Measurements from ENCODE around the gene CDC20. TPM values are rescaled to one million over a fixed set of nuclear protein-coding genes. Genes with fewer than 3 reads are reported as not detected.
"Not testable (repeated sequence)": the region's sequence is repeated elsewhere in the genome, so short reads cannot be mapped to it uniquely, and the experiment has no call there.

Gene CDC20
- total and polyA plus RNA-seq, 7 experiments from 2014 or later = 0.38 to 101 (median 0.78) TPM; not detected in 2

DNA sequence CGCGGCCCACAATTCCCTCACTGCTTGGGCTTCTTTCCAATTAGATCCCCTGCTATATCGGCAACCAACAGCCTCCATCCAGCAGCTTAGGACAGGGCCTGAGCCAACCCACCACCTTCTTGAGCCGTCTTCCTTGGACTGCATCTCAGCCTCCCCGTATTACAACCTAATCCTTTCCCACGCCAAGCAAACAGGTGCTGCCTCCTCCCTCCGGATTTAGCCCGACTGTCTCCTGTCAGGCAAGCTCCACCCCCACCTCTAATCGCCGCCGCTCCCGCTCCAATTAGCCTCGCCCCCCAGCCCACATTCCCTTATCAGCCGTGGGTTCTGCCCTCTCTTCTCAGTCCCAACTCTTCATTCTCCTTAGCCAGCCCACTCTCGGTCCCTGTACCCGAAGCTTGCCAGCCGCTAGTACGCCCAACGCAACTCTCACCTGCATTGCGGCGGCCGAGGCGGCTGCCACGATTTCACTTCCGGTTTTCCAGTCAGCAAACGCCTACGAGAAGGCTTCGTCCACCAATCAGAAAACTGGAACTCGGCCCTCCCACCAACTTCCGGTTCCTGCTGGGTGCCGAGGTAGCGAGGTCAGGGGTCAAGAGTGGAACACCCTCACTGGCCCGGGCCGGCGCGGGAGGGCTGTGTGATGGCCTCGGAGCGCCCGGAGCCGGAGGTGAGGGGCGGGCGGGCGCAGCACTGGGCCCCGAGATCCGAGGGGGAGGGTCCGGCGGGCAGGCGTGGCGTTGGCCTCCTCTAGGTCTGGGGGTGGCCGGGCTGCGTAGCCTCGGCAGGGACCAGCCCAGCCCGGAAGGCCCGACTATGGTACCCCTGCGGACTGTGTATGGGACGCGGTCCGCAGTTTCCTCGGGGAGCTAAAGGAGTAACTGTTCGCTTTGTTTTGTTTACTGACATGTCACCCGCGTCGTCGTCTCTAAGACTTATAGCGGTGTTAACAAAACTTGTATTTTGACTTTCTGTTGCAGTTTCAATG, 30.8 kb downstream of the CDC20 start, which contains the start of the genes MED8 and SZT2:
MED8 (minus strand) TSS at position 475 of the 988 bp plus-strand sequence; CDS start at position 439, 36 bp downstream.
SZT2 (plus strand) TSS at position 574 of the 988 bp plus-strand sequence; CDS start at position 644, 70 bp downstream.
- Mint-ChIP-seq H3K4me1 (peaks cover 42 to 69% (median 56%) of the 10 kb centered on the region in 7 donors), H3K4me3 (peak within 1 kb of the TSS; percentile 95 to 100 (median 100)), H3K9me3 (no peaks in the 10 kb centered on the region), H3K27me3 (no peaks in the 10 kb centered on the region), H3K36me3 (peaks cover 10 to 21% (median 15%) of the 10 kb centered on the region in 5 donors), H3K27ac (peak within 1 kb of the TSS; percentile 95 to 100 (median 99))
- Histone ChIP-seq H3K9me3 (ENCODE audit: control insufficient read depth in 2 of 3, low read length in 3 of 3) (no peaks in the 10 kb centered on the region), H3K4me3 (ENCODE audit: low read length) (peak within 1 kb of the TSS; percentile 96), H3K4me1 (ENCODE audit: control insufficient read depth in 2 of 2, insufficient read depth in 2 of 2, low read length in 2 of 2) (peaks cover 20 to 21% of the 10 kb centered on the region in 2 donors), H3K36me3 (ENCODE audit: control insufficient read depth in 2 of 3, insufficient read depth in 3 of 3, low read length in 3 of 3) (peaks cover 13 to 40% (median 16%) of the 10 kb centered on the region in 3 experiments), H3K27ac (ENCODE audit: low read depth, low read length) (peak within 1 kb of the TSS; percentile 93), H3K27me3 (ENCODE audit: control insufficient read depth in 2 of 2, insufficient read depth in 2 of 2, low read length in 2 of 2) (no peaks in the 10 kb centered on the region)
- ChIA-PET CTCF (interaction anchor here (1.0 to 1.9 kb wide), 4 partner anchors 11 to 163 kb away, joined by 3 to 6 read pairs (median 4); partner anchors contain the start of gene ELOVL1), POLR2A (interaction anchor here (1.0 to 3.8 kb wide), 10 partner anchors 12 to 218 kb away, joined by 3 to 23 read pairs (median 4); partner anchors contain the start of genes CDC20, CFAP57, EBNA1BP2 and ELOVL1)
- DNase-seq (peak; percentile 75 to 91 (median 88)), ATAC-seq (peak; percentile 98)
- intact Hi-C loops (cut with micrococcal nuclease) = loop anchor here (1.0 to 10.0 kb wide), 5 partner anchors 21 to 265 kb away; partner anchors contain the start of genes CDC20 (in 2 of the 2), ELOVL1 (in 2 of the 2), KDM4A (in 2 of the 2) and CFAP57 (in 1 of the 2)

DNA sequence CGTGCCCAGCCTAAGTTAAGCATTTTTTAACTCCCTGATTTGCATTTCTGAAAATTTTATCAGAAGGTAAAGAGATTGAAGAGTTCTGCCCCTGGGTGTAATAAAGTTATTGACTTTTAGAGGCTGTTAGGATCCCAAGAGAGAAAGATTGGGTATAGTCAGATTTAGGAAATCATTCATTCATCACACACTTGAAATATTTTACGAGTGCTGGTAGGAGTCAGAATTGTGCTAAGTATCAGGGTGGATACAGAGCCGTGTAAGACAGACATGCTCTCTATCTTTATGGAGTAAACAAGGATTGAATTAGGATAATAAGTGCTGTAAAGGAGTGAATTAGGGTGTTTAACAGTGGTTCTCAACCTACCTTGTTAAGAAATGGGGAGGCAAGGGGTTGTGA, 33.9 kb downstream of the CDC20 start:
- Mint-ChIP-seq H3K9me3 (no peaks in the 10 kb centered on the region), H3K36me3 (peaks cover 0 to 11% (median 6%) of the 10 kb centered on the region in 5 donors), H3K4me1 (peaks cover 37 to 67% (median 52%) of the 10 kb centered on the region in 7 donors), H3K27ac (peak overlapping the region in 2 of 9 donors; percentile 15 to 61), H3K4me3 (peak overlapping the region in 1 of 10 donors; percentile 30), H3K27me3 (no peaks in the 10 kb centered on the region)
- no peak overlapping the region for H3K4me3 ChIP-seq (ENCODE audit: low read length)
- ATAC-seq (no peak), DNase-seq (no peak)
- ChIA-PET CTCF (interaction anchor here (0.7 kb wide), 1 partner anchor 9 kb away, joined by 3 read pairs; no protein-coding TSS in a partner anchor), POLR2A (no interaction called here)
- H3K4me1 ChIP-seq (ENCODE audit: control insufficient read depth in 2 of 2, insufficient read depth in 2 of 2, low read length in 2 of 2) = peaks cover 20 to 21% of the 10 kb centered on the region in 2 donors
- intact Hi-C loops (cut with micrococcal nuclease) = no loop called here
- H3K36me3 ChIP-seq (ENCODE audit: control insufficient read depth in 2 of 3, insufficient read depth in 3 of 3, low read length in 3 of 3) = peaks cover 0 to 26% (median 0%) of the 10 kb centered on the region in 3 experiments
- no peaks in the 10 kb centered on the region for H3K9me3 ChIP-seq (ENCODE audit: control insufficient read depth in 2 of 3, low read length in 3 of 3)
- H3K27me3 ChIP-seq (ENCODE audit: control insufficient read depth in 2 of 2, insufficient read depth in 2 of 2, low read length in 2 of 2) = no peaks in the 10 kb centered on the region
- H3K27ac ChIP-seq (ENCODE audit: low read depth, low read length) = no peak overlapping the region

DNA sequence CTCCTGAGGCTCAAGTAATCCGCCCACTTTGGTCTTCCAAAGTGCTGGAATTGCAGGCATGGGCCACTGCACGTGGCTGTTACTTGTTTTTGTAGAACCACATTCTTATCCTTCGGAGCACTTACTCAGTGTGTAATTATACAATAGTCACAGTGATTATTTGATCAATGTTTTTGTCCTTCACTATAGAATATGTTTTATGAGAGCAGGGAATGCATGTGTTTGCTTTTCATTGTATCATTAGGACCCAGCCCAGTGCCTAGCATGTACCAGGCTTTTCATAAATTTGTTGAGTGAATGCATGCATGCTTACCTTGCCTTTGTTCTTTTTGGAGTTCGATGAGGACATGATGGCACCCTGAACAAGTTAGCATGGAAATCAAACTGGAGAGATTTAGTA, 36.7 kb downstream of the CDC20 start:
- peaks cover 0 to 12% (median 9%) of the 10 kb centered on the region in 5 donors for H3K36me3 Mint-ChIP-seq
- peaks cover 14 to 51% (median 34%) of the 10 kb centered on the region in 7 donors for H3K4me1 Mint-ChIP-seq
- H3K9me3 ChIP-seq (ENCODE audit: control insufficient read depth in 2 of 3, low read length in 3 of 3) = no peaks in the 10 kb centered on the region
- no peaks in the 10 kb centered on the region for H3K27me3 Mint-ChIP-seq
- H3K9me3 Mint-ChIP-seq = no peaks in the 10 kb centered on the region
- peaks cover 3 to 5% of the 10 kb centered on the region in 2 donors for H3K4me1 ChIP-seq (ENCODE audit: control insufficient read depth in 2 of 2, insufficient read depth in 2 of 2, low read length in 2 of 2)
- H3K27ac Mint-ChIP-seq = peak overlapping the region in 1 of 9 donors; percentile 4
- peaks cover 0 to 17% (median 0%) of the 10 kb centered on the region in 3 experiments for H3K36me3 ChIP-seq (ENCODE audit: control insufficient read depth in 2 of 3, insufficient read depth in 3 of 3, low read length in 3 of 3)
- H3K27ac ChIP-seq (ENCODE audit: low read depth, low read length) = no peak overlapping the region
- ChIA-PET CTCF (no interaction called here), POLR2A (interaction anchor here (1.3 kb wide), 1 partner anchor 16 kb away, joined by 3 read pairs; no protein-coding TSS in a partner anchor)
- intact Hi-C loops (cut with micrococcal nuclease) = no loop called here
- ATAC-seq = no peak
- DNase-seq = no peak
- no peak overlapping the region for H3K4me3 ChIP-seq (ENCODE audit: low read length)
- H3K27me3 ChIP-seq (ENCODE audit: control insufficient read depth in 2 of 2, insufficient read depth in 2 of 2, low read length in 2 of 2) = no peaks in the 10 kb centered on the region
- no peak overlapping the region for H3K4me3 Mint-ChIP-seq

- peaks cover 0 to 17% (median 0%) of the 10 kb centered on the region in 3 experiments for H3K36me3 ChIP-seq (ENCODE audit: control insufficient read depth in 2 of 3, insufficient read depth in 3 of 3, low read length in 3 of 3)
- H3K27ac Mint-ChIP-seq = peak overlapping the region in 1 of 9 donors; percentile 4
- CTCF ChIA-PET = no interaction called here
These were observed 37.3 kb downstream of the CDC20 start for GRCh38 chr1:43396059-43396458.

DNA sequence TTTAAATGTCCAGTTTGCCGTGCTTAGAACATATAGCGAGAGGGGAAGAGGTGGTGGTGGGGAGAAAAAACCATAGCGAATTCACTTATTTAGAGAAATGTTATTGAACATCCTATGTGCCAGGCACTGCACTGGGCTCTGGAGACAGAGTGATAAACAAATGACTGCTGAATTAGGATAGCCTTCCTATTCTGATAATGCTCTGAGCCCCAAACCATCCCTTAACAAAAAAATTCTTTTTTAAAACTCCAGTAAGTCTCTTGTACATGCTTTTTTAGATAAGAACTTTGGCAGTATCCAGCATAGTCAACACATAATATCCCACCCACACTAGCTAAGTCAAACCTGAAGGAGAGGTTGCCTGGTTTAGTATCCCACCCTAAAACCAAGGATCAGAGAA, 39.4 kb downstream of the CDC20 start:
- ChIA-PET CTCF (interaction anchor here (0.7 kb wide), 1 partner anchor 59 kb away, joined by 3 read pairs; no protein-coding TSS in a partner anchor), POLR2A (no interaction called here)
- H3K4me1 Mint-ChIP-seq = peaks cover 9 to 45% (median 31%) of the 10 kb centered on the region in 7 donors
- H3K27ac Mint-ChIP-seq = peak overlapping the region in 1 of 9 donors; percentile 37
- H3K4me3 Mint-ChIP-seq = no peak overlapping the region
- no peaks in the 10 kb centered on the region for H3K4me1 ChIP-seq (ENCODE audit: control insufficient read depth in 2 of 2, insufficient read depth in 2 of 2, low read length in 2 of 2)
- no peaks in the 10 kb centered on the region for H3K27me3 Mint-ChIP-seq
- peaks cover 0 to 23% (median 0%) of the 10 kb centered on the region in 3 experiments for H3K36me3 ChIP-seq (ENCODE audit: control insufficient read depth in 2 of 3, insufficient read depth in 3 of 3, low read length in 3 of 3)
- no peak overlapping the region for H3K27ac ChIP-seq (ENCODE audit: low read depth, low read length)
- no peaks in the 10 kb centered on the region for H3K9me3 Mint-ChIP-seq
- H3K4me3 ChIP-seq (ENCODE audit: low read length) = no peak overlapping the region
- H3K9me3 ChIP-seq (ENCODE audit: control insufficient read depth in 2 of 3, low read length in 3 of 3) = no peaks in the 10 kb centered on the region
- H3K27me3 ChIP-seq (ENCODE audit: control insufficient read depth in 2 of 2, insufficient read depth in 2 of 2, low read length in 2 of 2) = no peaks in the 10 kb centered on the region
- intact Hi-C loops (cut with micrococcal nuclease) = no loop called here
- peaks cover 6 to 24% (median 14%) of the 10 kb centered on the region in 5 donors for H3K36me3 Mint-ChIP-seq
- no peak for DNase-seq
- ATAC-seq = no peak

More at GRCh38 chr1:43396059-43396458, 37.3 kb downstream of the CDC20 start:
- no peaks in the 10 kb centered on the region for H3K27me3 Mint-ChIP-seq
- no peak overlapping the region for H3K4me3 ChIP-seq (ENCODE audit: low read length)
- H3K27ac ChIP-seq (ENCODE audit: low read depth, low read length) = no peak overlapping the region
- ATAC-seq (no peak), DNase-seq (no peak)
- H3K4me1 ChIP-seq (ENCODE audit: control insufficient read depth in 2 of 2, insufficient read depth in 2 of 2, low read length in 2 of 2) = no peaks in the 10 kb centered on the region
- peaks cover 11 to 47% (median 29%) of the 10 kb centered on the region in 7 donors for H3K4me1 Mint-ChIP-seq
- no peaks in the 10 kb centered on the region for H3K27me3 ChIP-seq (ENCODE audit: control insufficient read depth in 2 of 2, insufficient read depth in 2 of 2, low read length in 2 of 2)
- intact Hi-C loops (cut with micrococcal nuclease) = no loop called here
- H3K4me3 Mint-ChIP-seq = no peak overlapping the region
- no peaks in the 10 kb centered on the region for H3K9me3 ChIP-seq (ENCODE audit: control insufficient read depth in 2 of 3, low read length in 3 of 3)
- POLR2A ChIA-PET = interaction anchor here (1.3 kb wide), 1 partner anchor 15 kb away, joined by 3 read pairs; no protein-coding TSS in a partner anchor
- H3K9me3 Mint-ChIP-seq = no peaks in the 10 kb centered on the region
- H3K36me3 Mint-ChIP-seq = peaks cover 0 to 12% (median 9%) of the 10 kb centered on the region in 5 donors

GRCh38 chr1:43400441-43400840, 41.7 kb downstream of the CDC20 start:
- H3K4me1 ChIP-seq (ENCODE audit: control insufficient read depth in 2 of 2, insufficient read depth in 2 of 2, low read length in 2 of 2); H3K27ac Mint-ChIP-seq; H3K27me3 Mint-ChIP-seq; H3K4me3 ChIP-seq (ENCODE audit: low read length); H3K27me3 ChIP-seq (ENCODE audit: control insufficient read depth in 2 of 2, insufficient read depth in 2 of 2, low read length in 2 of 2); H3K9me3 Mint-ChIP-seq; H3K9me3 ChIP-seq (ENCODE audit: control insufficient read depth in 2 of 3, low read length in 3 of 3); ATAC-seq; intact Hi-C loops (cut with micrococcal nuclease); H3K27ac ChIP-seq (ENCODE audit: low read depth, low read length); H3K4me3 Mint-ChIP-seq; CTCF ChIA-PET; DNase-seq: not testable (repeated sequence)
- peaks cover 5 to 38% (median 24%) of the 10 kb centered on the region in 7 donors for H3K4me1 Mint-ChIP-seq
- H3K36me3 Mint-ChIP-seq = peaks cover 7 to 41% (median 24%) of the 10 kb centered on the region in 5 donors
- H3K36me3 ChIP-seq (ENCODE audit: control insufficient read depth in 2 of 3, insufficient read depth in 3 of 3, low read length in 3 of 3) = peaks cover 1 to 37% (median 8%) of the 10 kb centered on the region in 3 experiments
- POLR2A ChIA-PET = interaction anchor here (0.7 kb wide), 1 partner anchor 249 kb away, joined by 4 read pairs; no protein-coding TSS in a partner anchor

Data from naive thymus-derived CD4-positive, alpha-beta T cell (primary cell).